HG03439 (cell line): ENCODE measurements around the gene UPF1.

ENCODE experiments used
- ATAC-seq: cut with Tn5 transposase; IDR thresholded peaks from one replicate; pipeline ENCODE4 v1.9.1; 2021; ENCODE audit warnings: mild to moderate bottlenecking, moderate library complexity; ENCODE audit not compliant: unreplicated experiment

The UPF1 gene

DNA sequence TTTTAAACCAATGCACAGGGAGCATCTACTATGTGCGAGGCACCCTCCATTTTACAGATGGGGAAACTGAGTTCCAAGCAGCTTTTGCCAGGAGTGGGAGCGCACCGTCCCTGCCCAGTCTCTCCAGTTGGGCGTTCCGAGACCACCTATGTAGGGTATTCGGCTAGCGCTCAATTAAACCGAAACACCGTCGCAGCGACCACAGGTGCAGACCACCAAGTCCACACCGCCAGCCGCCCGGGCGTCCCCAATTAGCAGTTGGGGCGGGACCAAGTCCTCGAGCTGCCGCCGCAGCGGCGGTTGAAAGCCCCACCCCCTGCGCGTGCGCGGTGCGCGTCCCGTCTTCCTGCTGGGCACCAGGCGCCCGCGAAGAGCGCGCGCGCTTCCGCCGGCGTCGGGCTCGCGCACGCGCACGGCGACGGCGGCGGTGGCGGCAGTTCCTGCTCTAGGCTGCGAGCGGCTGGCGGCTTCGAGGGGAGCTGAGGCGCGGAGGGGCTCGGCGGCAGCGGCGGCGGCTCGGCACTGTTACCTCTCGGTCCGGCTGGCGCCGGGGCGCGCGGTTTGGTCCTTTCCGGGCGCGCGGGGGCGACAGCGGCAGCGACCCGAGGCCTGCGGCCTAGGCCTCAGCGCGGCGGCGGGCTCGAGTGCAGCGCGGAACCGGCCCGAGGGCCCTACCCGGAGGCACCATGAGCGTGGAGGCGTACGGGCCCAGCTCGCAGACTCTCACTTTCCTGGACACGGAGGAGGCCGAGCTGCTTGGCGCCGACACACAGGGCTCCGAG, at the start of gene UPF1:
Gene UPF1 (plus strand): TSS at position 436 of the 782 bp plus-strand sequence. CDS start 251 bp downstream, at position 687.
- peak; percentile 63 for ATAC-seq

DNA sequence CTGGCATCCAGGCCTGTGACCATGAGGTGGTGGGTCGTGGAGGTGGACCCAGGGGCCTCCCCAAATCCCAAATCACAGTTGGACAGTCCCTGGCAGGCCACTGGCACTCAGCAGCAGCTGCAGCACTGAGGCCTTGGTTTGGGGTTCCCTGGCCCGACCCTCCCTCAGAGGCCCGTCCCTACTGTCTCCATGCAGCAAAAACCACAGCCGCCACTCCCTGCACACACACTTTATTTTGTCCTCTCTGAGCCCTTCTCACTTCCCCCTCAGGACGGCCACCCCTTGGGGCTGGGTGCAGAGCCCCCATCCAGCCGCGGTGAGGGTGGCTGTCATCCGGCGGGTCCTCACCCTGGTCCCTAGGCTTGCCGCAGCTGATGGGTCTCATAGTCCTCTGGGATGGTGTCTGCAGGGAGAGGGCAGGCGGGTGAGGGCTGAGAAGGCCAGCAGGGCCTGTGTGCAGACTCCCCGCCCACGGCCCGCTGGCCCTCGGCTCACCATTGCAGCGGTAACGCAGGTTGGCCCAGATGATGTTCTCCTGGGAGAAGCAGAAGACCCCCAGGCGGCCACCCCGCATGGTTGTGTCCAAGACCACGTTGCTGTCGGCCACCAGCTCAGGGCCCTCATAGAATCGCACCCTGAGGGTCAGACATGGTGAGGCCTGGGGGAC, 49.1 kb upstream of the UPF1 start:
- no peak for ATAC-seq

DNA sequence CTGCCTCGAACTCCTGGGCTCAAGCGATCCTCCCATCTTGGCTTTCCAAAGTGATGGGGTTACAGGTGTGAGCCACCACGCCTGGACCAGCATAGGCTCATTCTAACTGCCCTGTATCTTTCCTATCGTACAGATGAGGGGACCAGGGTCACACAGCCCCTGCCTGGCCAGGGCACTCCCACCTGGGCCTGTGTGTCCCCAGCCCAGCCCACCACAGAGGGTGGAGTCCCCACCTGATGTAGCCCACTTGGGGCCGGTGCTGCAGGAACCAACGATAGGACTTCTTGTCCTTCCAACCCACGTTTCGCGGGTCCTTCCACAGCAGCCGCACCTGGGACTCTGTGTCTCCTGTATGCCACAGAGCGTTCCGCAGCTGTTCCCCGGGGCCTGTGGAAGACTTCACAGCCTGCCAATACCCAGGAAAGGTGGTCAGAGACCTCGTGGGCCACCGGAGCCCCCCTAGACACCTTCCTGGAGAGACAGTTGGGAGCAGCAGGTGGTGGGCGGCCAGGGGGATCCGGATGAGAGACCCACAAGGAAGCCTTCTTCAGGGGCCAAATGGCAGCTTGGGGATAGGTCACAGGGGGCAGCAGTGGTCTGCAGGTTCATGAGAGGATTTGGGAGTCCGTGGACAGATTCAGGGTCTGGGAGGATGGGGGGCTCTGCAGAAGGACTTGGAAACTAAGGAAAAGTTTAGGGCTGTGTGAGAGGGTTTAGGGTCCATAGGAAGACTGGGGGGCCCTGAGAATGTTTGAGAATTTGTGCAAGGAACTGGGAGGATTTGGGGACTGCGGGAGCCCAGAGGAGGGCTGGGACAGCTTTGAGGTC, 47.6 kb upstream of the UPF1 start:
- no peak for ATAC-seq

DNA sequence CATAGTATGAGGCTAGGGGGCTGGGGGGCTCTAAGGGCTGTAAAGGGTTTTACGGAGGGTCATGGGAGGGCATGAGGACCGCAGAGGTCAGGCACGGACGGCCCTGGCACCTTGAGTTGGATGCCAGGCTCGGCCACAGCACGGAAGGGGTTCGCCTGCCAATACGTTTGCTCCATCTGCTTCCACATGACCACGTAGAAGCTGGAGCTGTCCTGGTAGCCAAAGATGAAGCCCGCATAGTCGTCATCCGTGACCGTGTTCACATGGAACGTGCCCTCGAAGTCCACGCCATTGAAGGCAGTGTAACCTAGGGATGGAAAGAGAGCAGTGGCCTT, 47.0 kb upstream of the UPF1 start:
- no peak for ATAC-seq

DNA sequence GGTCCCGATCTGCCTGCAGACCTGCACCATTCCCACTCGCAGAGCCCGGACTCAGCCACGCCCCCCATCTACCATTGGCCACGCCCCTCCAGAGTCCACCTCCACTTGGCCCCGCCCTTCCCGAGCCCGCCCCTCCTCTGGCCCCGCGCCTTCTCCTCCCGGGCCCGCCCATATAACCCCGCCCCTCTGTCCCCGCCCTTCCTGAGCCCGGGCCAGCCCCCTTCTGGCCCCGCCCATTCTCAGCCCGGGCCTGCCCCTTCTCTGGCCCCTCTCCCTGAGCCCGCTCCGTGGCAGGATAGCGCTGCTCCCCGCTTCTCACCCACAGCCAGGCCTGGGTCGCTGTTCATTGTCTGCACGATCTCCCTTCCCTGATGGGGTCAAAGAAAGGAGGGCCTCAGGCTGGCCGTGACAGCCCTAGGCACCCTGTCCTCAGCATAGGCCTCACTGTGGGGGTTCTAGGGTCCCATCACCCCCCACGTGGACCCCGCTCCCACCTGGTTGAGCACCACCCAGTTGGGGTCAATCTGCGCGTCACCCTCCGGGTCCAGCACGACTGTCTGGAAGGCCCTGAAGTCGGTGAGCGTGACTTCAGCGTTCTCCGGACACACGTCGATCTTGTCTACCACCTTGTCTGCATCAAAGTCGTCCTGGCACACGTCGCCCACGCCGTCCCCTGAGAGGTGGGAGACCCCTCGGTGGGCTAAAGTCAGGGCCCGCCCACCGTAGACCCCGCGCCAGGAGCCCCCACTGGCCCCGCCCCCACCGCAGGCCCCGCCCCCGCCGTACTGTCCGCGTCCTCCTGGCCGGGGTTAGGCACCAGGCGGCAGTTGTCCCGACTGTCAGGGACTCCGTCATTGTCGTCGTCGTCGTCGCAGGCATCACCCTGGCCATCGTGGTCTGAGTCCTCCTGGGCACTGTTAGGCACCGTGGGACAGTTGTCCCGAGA, 46.3 kb upstream of the UPF1 start:
- no peak for ATAC-seq

DNA sequence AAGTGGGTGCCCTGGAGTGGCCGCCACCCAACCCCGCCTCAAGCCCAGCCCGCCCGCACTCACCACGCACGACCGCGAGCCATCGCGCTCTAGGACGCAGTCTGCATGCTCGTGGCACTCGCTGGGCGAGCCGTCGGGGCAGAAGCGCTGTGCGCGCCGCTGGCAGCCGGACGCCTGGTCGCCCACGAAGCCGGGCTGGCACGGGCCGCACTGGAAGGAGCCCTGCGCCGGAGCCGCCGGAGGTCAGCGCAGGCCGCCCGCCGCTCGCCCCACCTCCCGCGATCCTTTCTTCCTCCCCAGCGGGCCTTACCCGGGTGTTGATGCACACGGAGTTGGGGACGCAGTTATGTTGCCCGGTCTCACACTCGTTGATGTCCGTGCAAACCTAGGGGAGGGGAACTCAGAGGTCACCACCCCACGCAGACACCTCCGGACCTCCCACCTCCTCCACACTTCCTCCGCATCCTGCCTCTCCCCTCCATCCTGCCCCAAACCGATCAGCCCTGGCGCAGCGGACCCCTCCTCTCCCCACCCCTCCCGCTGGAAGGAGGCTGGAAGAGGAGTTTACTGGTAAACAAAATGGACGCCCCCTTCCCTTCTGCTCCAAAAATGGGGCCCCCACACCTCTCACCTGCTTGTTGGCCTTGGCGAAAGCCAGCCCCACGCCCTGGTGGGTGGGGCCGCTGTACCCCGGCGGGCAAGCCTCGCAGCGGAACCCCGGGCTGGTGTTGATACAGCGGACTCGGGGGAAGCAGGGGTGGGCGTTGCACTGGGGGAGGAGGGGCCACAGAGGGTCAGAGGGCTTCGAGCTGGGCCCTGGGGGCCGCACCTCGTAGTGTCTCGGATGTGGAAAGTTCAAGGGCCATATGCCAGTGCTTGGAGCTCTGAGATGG, 43.0 kb upstream of the UPF1 start:
- no peak for ATAC-seq

DNA sequence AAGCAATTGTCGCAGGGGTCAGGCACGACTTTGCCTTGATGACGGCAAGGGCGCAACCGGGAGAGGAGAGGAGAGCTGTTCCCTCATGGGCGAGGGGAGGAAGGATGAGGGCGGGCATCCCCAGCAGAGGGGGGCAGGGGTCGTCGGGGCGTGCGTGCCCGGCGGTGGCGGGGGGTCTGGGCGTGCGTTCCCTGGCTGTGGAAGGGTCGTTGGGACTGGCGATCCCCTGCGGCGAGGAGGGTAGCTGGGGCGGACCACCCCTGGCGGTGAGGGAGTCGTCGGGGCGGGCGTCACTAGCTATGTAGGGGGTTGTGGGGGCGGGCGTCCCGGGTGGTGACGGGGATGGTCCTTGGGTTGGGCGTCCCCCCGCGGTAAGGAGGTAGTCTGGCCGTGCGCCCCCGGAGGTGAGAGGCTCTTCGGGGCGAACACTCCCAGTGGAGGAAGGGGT, 42.3 kb upstream of the UPF1 start:
- ATAC-seq, result no peak

DNA sequence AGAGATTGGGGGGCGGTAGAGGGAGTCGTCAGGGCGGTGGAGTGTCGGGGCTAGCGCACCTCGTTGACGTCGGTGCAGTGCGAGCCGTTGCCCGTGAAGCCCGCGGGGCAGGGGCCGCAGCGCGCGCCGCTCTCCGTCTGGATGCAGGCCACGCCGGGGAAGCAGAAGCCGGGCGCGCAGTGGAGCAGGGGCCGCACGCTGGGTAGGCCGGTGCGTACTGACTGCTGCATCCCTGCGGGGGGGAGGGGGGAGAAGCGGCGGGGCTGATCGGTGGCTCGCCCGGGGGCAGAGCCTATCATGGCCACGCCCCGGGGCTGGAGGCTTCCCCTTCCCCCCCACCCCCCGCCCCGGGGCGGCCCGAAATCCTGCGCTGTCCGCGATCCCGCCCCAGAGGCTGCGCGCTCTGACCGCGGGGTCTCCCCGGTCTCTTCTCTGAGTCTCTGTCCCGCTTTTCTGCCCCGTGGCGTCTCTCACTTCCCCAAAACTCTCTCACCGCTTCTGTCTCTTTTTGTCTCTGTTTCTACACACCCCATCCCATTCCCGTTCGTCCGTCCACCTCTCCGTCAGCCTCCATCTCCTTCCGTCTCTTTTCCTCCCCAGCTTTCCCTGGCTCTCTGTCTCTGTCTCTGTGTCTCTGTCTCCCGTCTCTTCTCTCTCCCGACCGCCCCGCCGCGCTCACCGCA, 41.7 kb upstream of the UPF1 start:
- no peak for ATAC-seq

DNA sequence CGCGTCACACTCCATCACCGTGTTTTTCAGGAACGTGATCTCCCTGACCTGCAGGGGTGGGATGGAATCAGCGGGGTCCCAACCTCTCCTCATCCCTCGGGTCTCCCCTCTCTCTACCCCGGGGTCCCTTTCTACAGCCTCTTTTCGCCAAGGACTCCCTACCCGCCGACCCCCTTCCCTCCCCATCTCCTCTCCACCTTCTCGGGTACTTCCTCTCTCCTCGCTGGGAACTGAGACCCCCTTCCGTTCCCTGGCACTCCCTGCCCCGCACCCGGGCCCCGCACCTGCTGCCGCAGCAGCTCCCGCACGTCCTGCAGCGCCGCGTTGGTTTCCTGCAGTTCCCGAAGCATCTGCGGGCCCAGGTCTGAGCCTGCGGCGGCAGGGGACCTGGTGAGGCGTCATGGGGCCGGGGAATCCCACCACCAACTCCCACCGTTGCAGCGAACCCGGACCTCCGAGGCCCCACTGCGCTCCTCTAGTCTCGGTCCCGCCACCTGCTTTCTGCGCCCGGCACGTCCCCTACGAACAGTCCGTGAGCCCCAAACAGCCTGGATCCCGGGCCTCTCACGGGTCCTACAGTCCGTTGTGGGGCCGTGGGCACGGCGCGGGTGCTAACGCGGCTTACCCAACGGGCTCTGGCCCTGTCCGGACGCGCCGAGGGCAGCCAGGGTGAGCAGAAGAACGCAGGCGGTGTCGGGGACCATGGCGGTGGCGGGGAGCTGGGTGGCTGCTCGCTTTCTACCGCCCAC, 41.0 kb upstream of the UPF1 start, which contains the start of gene COMP:
Gene COMP (minus strand): TSS at position 740 of the 749 bp plus-strand sequence. CDS start 36 bp downstream, at position 704.
- ATAC-seq, result no peak

DNA sequence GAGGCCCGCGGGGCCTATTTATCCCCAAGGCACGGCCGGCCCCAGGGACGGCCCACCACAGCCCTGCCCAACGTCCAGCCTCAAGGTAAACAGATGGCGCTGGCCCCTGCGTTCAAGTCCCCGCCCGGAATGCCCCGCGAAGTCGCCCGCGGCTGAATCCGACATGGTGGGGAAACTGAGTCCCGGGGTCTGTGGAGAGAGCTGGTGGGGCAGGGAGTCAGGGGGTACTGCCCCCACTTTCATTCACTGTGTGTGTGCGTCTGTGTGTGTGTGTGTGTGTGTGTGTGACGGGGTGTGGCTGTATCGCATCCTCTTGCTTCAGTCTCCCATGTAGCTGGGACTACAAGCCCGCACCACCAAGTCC, 40.5 kb upstream of the UPF1 start:
- ATAC-seq, result no peak

DNA sequence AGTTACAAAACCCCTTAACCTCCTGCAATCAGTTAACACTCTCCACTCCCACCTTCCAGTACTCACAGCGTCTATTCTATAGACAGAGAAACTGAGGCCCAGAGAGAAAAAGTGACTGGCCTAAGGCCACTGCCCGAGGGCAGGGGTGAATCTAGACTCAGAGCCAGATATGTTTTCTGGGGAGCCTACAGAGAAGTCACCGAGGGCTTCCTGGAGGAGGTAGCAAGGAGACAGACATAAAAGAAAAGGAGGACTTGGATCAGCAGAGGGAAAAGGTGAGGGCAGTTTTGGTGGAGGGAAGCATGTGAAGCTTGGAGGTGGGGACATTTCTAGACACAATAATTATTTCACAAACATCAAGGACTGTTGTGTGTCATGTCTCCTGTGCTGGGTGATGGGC, 39.1 kb upstream of the UPF1 start:
- no peak for ATAC-seq

DNA sequence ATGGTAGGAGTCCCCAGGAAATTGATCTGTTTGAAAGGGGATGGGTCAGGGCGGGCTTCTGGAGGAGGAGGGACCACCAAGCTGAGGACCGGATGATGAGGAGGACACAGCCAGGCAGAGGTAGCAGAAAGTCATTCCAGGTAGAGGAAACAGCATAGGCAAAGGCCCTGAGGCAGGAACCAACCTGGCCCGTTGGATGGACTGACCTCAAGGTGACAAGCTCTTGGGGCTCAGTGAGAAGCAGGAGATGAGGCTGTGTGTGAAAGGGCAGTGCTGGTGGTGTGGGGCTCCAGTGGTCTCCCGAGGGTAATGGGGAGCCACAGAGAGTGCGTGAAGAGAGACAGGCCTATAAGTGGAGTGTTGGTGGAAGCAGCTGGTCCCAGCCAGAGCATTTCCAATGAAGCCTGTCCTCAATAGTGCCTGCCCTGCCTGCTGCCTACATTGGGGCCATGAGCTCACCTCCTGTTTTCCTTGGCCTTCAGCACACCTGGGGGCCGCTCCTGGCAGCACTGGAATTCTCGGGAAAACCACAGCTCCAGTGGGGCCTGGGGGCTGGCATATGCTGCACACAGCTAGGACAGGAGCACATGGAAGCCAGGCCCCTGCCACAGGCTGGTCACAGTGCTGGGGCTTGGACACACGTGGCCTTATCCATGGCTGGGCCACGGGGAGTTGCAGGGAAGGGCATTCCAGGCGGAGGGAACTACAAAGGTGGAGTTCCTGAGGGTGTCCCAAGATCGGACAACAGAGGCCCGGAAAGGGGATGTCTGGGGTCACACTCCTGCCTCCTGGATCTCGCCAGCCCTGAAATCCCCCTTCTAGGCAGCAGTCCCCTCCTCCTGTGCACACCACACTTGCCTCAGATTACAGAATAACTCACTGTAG, 38.4 kb upstream of the UPF1 start:
- no peak for ATAC-seq

DNA sequence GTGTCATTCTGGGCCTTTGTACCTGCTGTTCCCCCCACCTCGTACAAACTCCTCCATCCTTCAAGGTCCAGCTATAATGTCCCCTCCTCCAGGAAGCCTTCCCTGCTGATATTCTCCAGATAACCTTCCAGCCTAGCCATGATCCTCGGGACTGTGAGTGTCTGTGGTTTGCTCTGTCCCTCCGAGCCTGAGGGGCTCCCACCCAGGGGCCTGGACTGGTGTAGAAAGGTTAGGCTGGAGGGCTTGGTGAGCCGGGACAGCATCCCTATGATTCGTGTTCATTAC, 37.8 kb upstream of the UPF1 start:
- no peak for ATAC-seq

DNA sequence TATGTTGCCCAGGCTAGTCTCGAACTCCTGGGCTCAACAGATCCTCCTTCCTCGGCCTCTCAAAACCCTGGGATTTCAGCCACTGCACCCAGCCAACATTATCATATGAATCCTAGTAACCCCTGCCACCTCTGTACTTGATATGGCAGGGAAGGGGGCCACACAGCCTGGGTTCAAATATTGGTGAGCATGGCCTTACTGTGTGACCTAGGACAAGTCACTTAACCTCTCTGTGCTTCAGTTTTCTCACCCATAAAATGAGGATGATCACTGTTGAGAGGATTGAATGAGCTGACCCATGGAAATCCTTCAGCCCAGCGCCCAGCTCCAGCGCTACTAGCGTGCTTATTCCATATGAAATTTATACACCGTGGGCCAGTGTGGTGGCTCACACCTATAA, 37.1 kb upstream of the UPF1 start:
- no peak for ATAC-seq

DNA sequence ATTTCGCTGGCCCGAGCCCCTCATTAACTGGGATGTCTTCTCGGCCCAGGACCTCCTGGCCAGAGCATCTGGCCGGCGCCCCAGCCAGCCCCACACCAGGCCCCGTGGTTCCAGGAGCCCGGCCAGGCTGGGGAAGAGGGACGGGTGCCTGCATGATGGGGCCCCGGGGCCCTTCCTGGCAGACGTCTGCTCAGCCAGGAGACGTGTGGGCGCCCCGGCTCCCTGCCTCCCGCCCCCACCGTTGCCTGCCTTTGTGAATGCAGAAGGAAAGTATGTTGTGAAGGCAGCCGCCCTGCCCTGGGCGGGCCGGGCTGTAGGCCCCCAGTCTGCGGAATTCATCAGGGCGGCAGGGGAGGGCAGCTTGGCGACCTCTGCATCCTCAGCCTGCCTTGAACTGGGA, 36.2 kb upstream of the UPF1 start:
- ATAC-seq, result no peak

DNA sequence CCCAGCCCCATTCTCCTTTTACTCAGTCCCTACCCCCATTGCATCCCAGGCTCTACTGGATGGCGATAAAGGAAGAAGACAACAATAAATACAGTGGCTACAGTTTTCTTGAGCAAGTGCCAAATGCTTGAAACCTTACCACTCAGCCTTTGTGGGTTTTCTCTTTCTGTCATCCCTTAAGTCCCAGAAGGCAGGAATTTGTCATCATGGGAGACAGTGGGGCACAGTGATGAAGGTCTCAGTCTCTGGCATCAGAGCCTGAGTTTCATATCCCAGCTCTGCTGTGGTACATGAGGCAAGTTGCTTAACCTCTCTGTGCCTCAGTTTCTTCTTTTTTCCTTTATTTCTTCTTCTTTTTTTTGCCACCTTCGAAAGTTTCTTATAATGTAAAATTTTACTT, 35.5 kb upstream of the UPF1 start:
- no peak for ATAC-seq
